Skeletal muscle satellite cell (primary cell): Measurements from ENCODE around the gene MOBP.

Source experiments
- H3K27me3 ChIP-seq: 2 replicates; pipeline ENCODE4 v1.7.0; 2013; ENCODE audit warnings: low read length; ENCODE audit not compliant: control insufficient read depth, insufficient read depth
- H3K36me3 ChIP-seq: 2 replicates; pipeline ENCODE4 v1.7.0; 2013; ENCODE audit warnings: mild to moderate bottlenecking, control low read depth, low read length; ENCODE audit not compliant: insufficient read depth
- H3K4me1 ChIP-seq: 2 replicates; pipeline ENCODE4 v1.7.0; 2013; ENCODE audit warnings: low read length; ENCODE audit not compliant: control insufficient read depth, insufficient read depth
- H3K4me2 ChIP-seq: 2 replicates; pipeline ENCODE4 v1.7.0; 2013; ENCODE audit warnings: mild to moderate bottlenecking, low read length
- H3K4me3 ChIP-seq: 2 replicates; pipeline ENCODE4 v1.7.0; 2013; ENCODE audit warnings: low read length
- H3K9ac ChIP-seq: 2 replicates; pipeline ENCODE4 v1.7.0; 2013; ENCODE audit warnings: mild to moderate bottlenecking, low read depth, low read length, moderate library complexity
- H3K9me3 ChIP-seq: replicated peaks from 2 replicates; pipeline ENCODE4 v1.7.0; 2013; ENCODE audit warnings: mild to moderate bottlenecking, control low read depth, low read length

MOBP gene

DNA sequence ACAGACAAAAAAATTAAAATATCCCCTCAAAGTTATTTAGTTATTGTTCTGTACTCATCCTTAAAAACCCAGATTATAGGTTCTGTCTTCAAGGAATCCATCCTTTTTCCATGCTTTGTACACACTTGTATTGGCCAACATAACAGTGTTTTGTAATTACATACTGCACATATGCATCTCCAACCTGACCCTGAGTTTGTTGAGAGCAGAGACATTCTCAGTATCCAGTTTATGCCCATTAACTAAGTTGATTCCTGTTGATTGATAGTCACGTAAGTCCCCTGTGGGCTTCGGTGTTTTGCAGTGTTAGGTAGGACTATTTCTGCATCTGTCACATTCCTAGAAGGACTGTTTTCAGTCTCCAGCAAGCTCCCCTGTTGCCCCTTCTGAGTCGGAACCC, 33.6 kb downstream of the MOBP start:
- no peak overlapping the region for H3K4me2 ChIP-seq
- no peaks in the 10 kb centered on the region for H3K36me3 ChIP-seq
- H3K4me3 ChIP-seq: no peak overlapping the region
- H3K4me1 ChIP-seq: no peaks in the 10 kb centered on the region
- no peak overlapping the region for H3K9ac ChIP-seq
- peaks cover 70% of the 10 kb centered on the region for H3K27me3 ChIP-seq
- no peaks in the 10 kb centered on the region for H3K9me3 ChIP-seq

- no peak overlapping the region for H3K4me3 ChIP-seq
- H3K9ac ChIP-seq: no peak overlapping the region
- no peaks in the 10 kb centered on the region for H3K36me3 ChIP-seq
- no peaks in the 10 kb centered on the region for H3K9me3 ChIP-seq
- H3K4me2 ChIP-seq: no peak overlapping the region
- no peaks in the 10 kb centered on the region for H3K4me1 ChIP-seq
- peaks cover 77% of the 10 kb centered on the region for H3K27me3 ChIP-seq
Observed at GRCh38 chr3:39501968-39502837, 34.7 kb downstream of the MOBP start.

GRCh38 chr3:39502838-39503145, 35.3 kb downstream of the MOBP start:
- Histone ChIP-seq H3K4me2 (no peak overlapping the region), H3K36me3 (no peaks in the 10 kb centered on the region), H3K9ac (no peak overlapping the region), H3K9me3 (no peaks in the 10 kb centered on the region), H3K27me3 (peaks cover 75% of the 10 kb centered on the region), H3K4me1 (no peaks in the 10 kb centered on the region), H3K4me3 (no peak overlapping the region)

GRCh38 chr3:39505866-39506742, 38.6 kb downstream of the MOBP start:
- Histone ChIP-seq H3K4me1 (no peaks in the 10 kb centered on the region), H3K9me3 (no peaks in the 10 kb centered on the region), H3K36me3 (no peaks in the 10 kb centered on the region), H3K9ac (no peak overlapping the region), H3K4me2 (no peak overlapping the region), H3K27me3 (peaks cover 50% of the 10 kb centered on the region), H3K4me3 (no peak overlapping the region)

DNA sequence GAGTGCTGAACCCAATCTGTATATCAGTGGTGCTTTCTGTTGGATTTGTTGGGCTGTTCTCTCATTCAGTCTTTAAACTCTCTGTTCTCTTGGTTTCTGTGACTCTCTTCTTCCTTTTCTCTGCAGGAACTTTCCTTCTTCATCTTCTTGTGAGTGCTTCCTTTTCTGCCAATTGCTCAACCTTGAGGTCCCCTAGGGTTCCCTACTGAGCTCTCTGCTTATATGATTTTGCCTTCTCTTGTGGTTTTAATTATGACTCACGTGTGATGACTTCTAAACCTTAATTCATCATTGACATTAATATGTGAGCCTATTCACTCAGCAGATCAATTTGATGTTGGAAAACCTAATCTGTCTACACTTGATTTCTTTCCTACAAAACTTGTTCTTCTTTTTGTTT, 39.4 kb downstream of the MOBP start:
- Histone ChIP-seq H3K9me3 (no peaks in the 10 kb centered on the region), H3K9ac (no peak overlapping the region), H3K4me2 (no peak overlapping the region), H3K27me3 (peaks cover 44% of the 10 kb centered on the region), H3K4me1 (no peaks in the 10 kb centered on the region), H3K4me3 (no peak overlapping the region), H3K36me3 (no peaks in the 10 kb centered on the region)

GRCh38 chr3:39513791-39514369, 46.4 kb downstream of the MOBP start:
- H3K36me3 ChIP-seq: no peaks in the 10 kb centered on the region
- H3K9ac ChIP-seq: no peak overlapping the region
- H3K4me2 ChIP-seq: no peak overlapping the region
- H3K4me3 ChIP-seq: no peak overlapping the region
- H3K4me1 ChIP-seq: no peaks in the 10 kb centered on the region
- H3K27me3 ChIP-seq: peaks cover 11% of the 10 kb centered on the region
- H3K9me3 ChIP-seq: no peaks in the 10 kb centered on the region

- no peaks in the 10 kb centered on the region for H3K9me3 ChIP-seq
- H3K4me2 ChIP-seq: no peak overlapping the region
- H3K9ac ChIP-seq: no peak overlapping the region
- H3K36me3 ChIP-seq: no peaks in the 10 kb centered on the region
- H3K4me3 ChIP-seq: no peak overlapping the region
- H3K27me3 ChIP-seq: peaks cover 14% of the 10 kb centered on the region
- H3K4me1 ChIP-seq: no peaks in the 10 kb centered on the region
Observed at GRCh38 chr3:39515681-39516441, 48.4 kb downstream of the MOBP start.

- Histone ChIP-seq H3K4me1 (no peaks in the 10 kb centered on the region), H3K36me3 (no peaks in the 10 kb centered on the region), H3K4me3 (no peak overlapping the region), H3K9me3 (no peaks in the 10 kb centered on the region), H3K9ac (no peak overlapping the region), H3K27me3 (peaks cover 10% of the 10 kb centered on the region), H3K4me2 (no peak overlapping the region)
Observed at GRCh38 chr3:39519103-39519502, 51.6 kb downstream of the MOBP start.

GRCh38 chr3:39519554-39520288, 52.2 kb downstream of the MOBP start:
- no peak overlapping the region for H3K9ac ChIP-seq
- no peaks in the 10 kb centered on the region for H3K4me1 ChIP-seq
- no peaks in the 10 kb centered on the region for H3K36me3 ChIP-seq
- H3K27me3 ChIP-seq: peaks cover 9% of the 10 kb centered on the region
- H3K4me2 ChIP-seq: no peak overlapping the region
- H3K4me3 ChIP-seq: no peak overlapping the region
- no peaks in the 10 kb centered on the region for H3K9me3 ChIP-seq

DNA sequence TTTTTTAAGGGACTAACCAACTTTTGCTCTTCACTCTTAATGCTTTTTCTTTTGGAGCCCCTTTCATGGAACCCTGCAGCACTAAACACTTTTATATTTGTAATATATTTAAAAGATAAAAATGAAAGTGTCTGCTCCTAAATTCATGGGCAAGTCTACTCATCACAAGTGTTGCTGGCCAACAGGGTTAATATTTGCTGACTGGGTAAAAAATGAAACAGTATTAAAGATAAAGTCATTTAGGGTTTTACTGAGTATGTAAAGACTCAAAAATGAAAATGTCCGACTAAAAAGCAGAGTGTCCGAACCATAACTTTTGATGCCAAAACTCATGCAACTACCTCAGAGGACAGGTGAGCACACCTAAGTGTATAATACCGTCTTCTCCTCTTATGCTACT, 54.0 kb downstream of the MOBP start:
- Histone ChIP-seq H3K4me3 (no peak overlapping the region), H3K4me1 (no peaks in the 10 kb centered on the region), H3K27me3 (peaks cover 7% of the 10 kb centered on the region), H3K36me3 (no peaks in the 10 kb centered on the region), H3K9ac (no peak overlapping the region), H3K9me3 (no peaks in the 10 kb centered on the region), H3K4me2 (no peak overlapping the region)
